Lung (tissue), 12 donors: ENCODE measurements around the gene OMG. TPM values are rescaled to one million over a fixed set of nuclear protein-coding genes. Genes with fewer than 3 reads are reported as not detected.

Experiments
- ATAC-seq: fragments of 200-7000 bp; cut with Tn5 transposase; one replicate; pipeline ENCODE4 v1.9.1; 2020; ENCODE audit warnings: moderate number of reproducible peaks; ENCODE audit not compliant: insufficient read depth, low FRiP score
- DNase-seq, 3 donors: peaks; one replicate each; pipeline ENCODE4 v3.0.0-alpha.2; 2013 to 2017
- H3K27ac ChIP-seq, 2 donors: one replicate each; pipeline ENCODE4 v1.5.1; 2013; ENCODE audit warnings: mild to moderate bottlenecking in 2 of 2, moderate library complexity in 2 of 2, control low read depth in 1 of 2, inconsistent platforms in 1 of 2, low read depth in 1 of 2, low read length in 1 of 2
- H3K27me3 ChIP-seq, 3 donors: one replicate each; pipeline ENCODE4 v1.5.1; 2013; ENCODE audit warnings: low read length in 2 of 3; ENCODE audit not compliant: control insufficient read depth in 3 of 3, insufficient read depth in 3 of 3
- H3K36me3 ChIP-seq, 4 donors: one replicate each; pipeline ENCODE4 v1.5.1; 2013; ENCODE audit warnings: low read length in 4 of 4, mild to moderate bottlenecking in 1 of 4, moderate library complexity in 1 of 4; ENCODE audit not compliant: control insufficient read depth in 4 of 4, insufficient read depth in 4 of 4
- H3K4me1 ChIP-seq, 5 donors: one replicate each; pipeline ENCODE4 v1.5.1; 2013; ENCODE audit warnings: low read length in 5 of 5, mild to moderate bottlenecking in 2 of 5, moderate library complexity in 1 of 5; ENCODE audit not compliant: control insufficient read depth in 5 of 5, insufficient read depth in 5 of 5
- H3K4me3 ChIP-seq: one replicate; pipeline ENCODE4 v1.5.1; 2013; ENCODE audit warnings: mild to moderate bottlenecking, control low read depth, moderate library complexity
- H3K9ac ChIP-seq, 2 donors: one replicate each; pipeline ENCODE4 v1.5.1; 2013; ENCODE audit warnings: low read length in 2 of 2, control low read depth in 1 of 2; ENCODE audit not compliant: insufficient read depth in 1 of 2
- H3K9me3 ChIP-seq, 4 donors: one replicate each; pipeline ENCODE4 v1.5.1; 2013; ENCODE audit warnings: low read length in 3 of 4, mild to moderate bottlenecking in 1 of 4, moderate library complexity in 1 of 4; ENCODE audit not compliant: control insufficient read depth in 4 of 4, insufficient read depth in 3 of 4
- WGBS, 2 donors: extraction: QIAGEN DNeasy Blood & Tissue Kit; methylation state at CpG; one replicate each; pipeline ENCODE4 v1.1.7; 2013; 5-methylcytosine and 5-hydroxymethylcytosine counted together
- polyA plus RNA-seq, 2 donors: library from polyadenylated mRNA; stranded (reverse); fragments of 200-250 nt; gene quantifications; one replicate each; pipeline ENCODE4 v1.2.1, GENCODE V29; 2013
- total RNA-seq, 2 donors: library from RNA; depleted of rRNA in 1 of 2; stranded (reverse); fragments of >200 nt in 1 of 2; gene quantifications; one replicate each; pipeline ENCODE4 v1.2.1, GENCODE V29; 2014 to 2021
- TF ChIP-seq, protein P1 (sequence below): IDR thresholded peaks from 2 replicates; pipeline ENCODE4 v1.5.1; 2012; ENCODE audit warnings: mild to moderate bottlenecking; ENCODE audit errors: control extremely low read depth, extremely low read depth
- donor health status: control.
- donor health status: control.
- donor health status: Bipolar disorder and iron deficiency.
- donor health status: healthy.
- donor health status: DM: yes; HTN: yes; CAD: no.

The OMG gene
- total and polyA plus RNA-seq, 4 donors = 16.5 to 41.6 (median 31.0) TPM

DNA sequence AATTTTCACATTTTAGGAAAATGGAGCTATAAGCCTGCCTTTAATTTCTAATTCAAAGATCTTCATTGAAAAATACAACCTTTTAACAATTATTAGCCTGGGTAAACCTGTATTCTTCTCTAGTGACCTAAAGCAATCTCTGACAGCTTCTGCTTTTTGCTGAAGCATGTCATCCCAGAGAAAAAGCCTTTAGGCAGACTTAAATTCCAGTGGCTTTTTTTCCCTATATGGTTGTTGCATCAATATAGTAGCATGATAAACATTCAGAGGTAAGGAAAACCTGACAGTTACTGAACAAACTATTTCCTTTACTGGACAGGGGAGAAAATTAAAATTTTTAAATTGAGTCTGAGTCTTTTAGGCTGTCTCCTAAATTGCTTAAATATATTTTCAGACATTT, 32.2 kb upstream of the OMG start:
- DNase-seq (no peak), ATAC-seq (no peak)
- Histone ChIP-seq H3K4me3 (no peak overlapping the region), H3K27ac (no peak overlapping the region), H3K27me3 (no peaks in the 10 kb centered on the region), H3K9ac (no peak overlapping the region), H3K9me3 (no peaks in the 10 kb centered on the region), H3K36me3 (peaks cover 0 to 17% (median 7%) of the 10 kb centered on the region in 4 donors), H3K4me1 (no peaks in the 10 kb centered on the region)
- TF ChIP-seq, protein P1, sequence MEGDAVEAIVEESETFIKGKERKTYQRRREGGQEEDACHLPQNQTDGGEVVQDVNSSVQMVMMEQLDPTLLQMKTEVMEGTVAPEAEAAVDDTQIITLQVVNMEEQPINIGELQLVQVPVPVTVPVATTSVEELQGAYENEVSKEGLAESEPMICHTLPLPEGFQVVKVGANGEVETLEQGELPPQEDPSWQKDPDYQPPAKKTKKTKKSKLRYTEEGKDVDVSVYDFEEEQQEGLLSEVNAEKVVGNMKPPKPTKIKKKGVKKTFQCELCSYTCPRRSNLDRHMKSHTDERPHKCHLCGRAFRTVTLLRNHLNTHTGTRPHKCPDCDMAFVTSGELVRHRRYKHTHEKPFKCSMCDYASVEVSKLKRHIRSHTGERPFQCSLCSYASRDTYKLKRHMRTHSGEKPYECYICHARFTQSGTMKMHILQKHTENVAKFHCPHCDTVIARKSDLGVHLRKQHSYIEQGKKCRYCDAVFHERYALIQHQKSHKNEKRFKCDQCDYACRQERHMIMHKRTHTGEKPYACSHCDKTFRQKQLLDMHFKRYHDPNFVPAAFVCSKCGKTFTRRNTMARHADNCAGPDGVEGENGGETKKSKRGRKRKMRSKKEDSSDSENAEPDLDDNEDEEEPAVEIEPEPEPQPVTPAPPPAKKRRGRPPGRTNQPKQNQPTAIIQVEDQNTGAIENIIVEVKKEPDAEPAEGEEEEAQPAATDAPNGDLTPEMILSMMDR = no peak

GRCh38 chr17:31328160-31328535, 31.1 kb upstream of the OMG start:
- Histone ChIP-seq H3K36me3 (peaks cover 0 to 14% (median 7%) of the 10 kb centered on the region in 4 donors), H3K9me3 (no peaks in the 10 kb centered on the region), H3K27ac (no peak overlapping the region), H3K9ac (no peak overlapping the region), H3K4me3 (no peak overlapping the region), H3K4me1 (no peaks in the 10 kb centered on the region), H3K27me3 (no peaks in the 10 kb centered on the region)
- TF ChIP-seq, protein P1 = no peak
- ATAC-seq = no peak
- no peak for DNase-seq

GRCh38 chr17:31327534-31328159, 30.6 kb upstream of the OMG start:
- no peak for DNase-seq
- Histone ChIP-seq H3K27ac (no peak overlapping the region), H3K9ac (no peak overlapping the region), H3K9me3 (no peaks in the 10 kb centered on the region), H3K36me3 (peaks cover 0 to 14% (median 7%) of the 10 kb centered on the region in 4 donors), H3K27me3 (no peaks in the 10 kb centered on the region), H3K4me3 (no peak overlapping the region), H3K4me1 (no peaks in the 10 kb centered on the region)
- WGBS, 2 donors = 95 to 98% methylated on average over 12 of the region's 12 CpGs
- TF ChIP-seq, protein P1 = no peak
- ATAC-seq = no peak

DNA sequence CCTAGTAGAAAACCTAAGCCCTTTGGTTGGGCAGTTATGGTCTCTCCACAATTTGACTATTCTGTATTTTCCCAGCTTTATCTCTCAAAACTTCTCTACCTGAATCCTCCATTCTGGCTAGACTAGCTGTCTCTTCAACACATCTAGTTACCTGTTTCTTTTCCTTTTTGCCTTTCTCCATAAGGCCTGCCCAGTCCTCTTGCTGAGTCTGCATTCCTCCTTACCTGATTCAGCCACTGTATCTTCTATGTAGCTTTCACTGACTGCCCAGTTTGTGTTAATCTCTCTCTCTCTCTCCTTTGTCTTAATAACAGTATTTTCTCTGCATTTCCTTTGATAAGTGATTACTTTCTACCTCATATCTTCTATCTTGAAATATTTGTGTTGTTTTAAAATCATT, 26.5 kb upstream of the OMG start:
- ATAC-seq (no peak), DNase-seq (no peak)
- no peak overlapping the region for H3K9ac ChIP-seq
- no peaks in the 10 kb centered on the region for H3K4me1 ChIP-seq
- TF ChIP-seq, protein P1 = no peak
- H3K4me3 ChIP-seq = no peak overlapping the region
- no peaks in the 10 kb centered on the region for H3K9me3 ChIP-seq
- H3K36me3 ChIP-seq = peaks cover 0 to 14% (median 6%) of the 10 kb centered on the region in 4 donors
- H3K27ac ChIP-seq = no peak overlapping the region
- no peaks in the 10 kb centered on the region for H3K27me3 ChIP-seq
